GM19099 (cell line): ENCODE data around the gene CBR3.
A peak's percentile ranks its signal among the peaks of the same experiment; 100 is the strongest.

Experiments used
- POLR2A ChIP-seq: IDR thresholded peaks from 3 replicates; pipeline ENCODE4 v1.6.1; 2011; ENCODE audit warnings: low read depth; ENCODE audit not compliant: insufficient read length; ENCODE audit errors: extremely low read depth

The CBR3 gene

GRCh38 chr21:36135391-36136102, 668 bp downstream of the CBR3 start:
- no peak for TF ChIP-seq POLR2A

GRCh38 chr21:36141513-36141925, 6.6 kb downstream of the CBR3 start:
- no peak for TF ChIP-seq POLR2A

- TF ChIP-seq POLR2A, result no peak
These were observed 10.4 kb downstream of the CBR3 start for GRCh38 chr21:36145259-36145658.

- TF ChIP-seq POLR2A, result no peak
These were observed 13.0 kb downstream of the CBR3 start for GRCh38 chr21:36147911-36148310.

GRCh38 chr21:36148886-36149285, 14.0 kb downstream of the CBR3 start:
- TF ChIP-seq POLR2A, result no peak

- peak; percentile 40 for TF ChIP-seq POLR2A
These were observed 15.2 kb downstream of the CBR3 start for GRCh38 chr21:36149788-36150711.

- TF ChIP-seq POLR2A, result no peak
These were observed 20.9 kb downstream of the CBR3 start for GRCh38 chr21:36155603-36156338.

GRCh38 chr21:36156339-36156814, 21.5 kb downstream of the CBR3 start:
- no peak for TF ChIP-seq POLR2A

GRCh38 chr21:36156815-36157670, 22.2 kb downstream of the CBR3 start, which contains the start of gene DOP1B:
Gene DOP1B, plus strand, starts transcription at chr21:36156824. Its CDS starts 7,910 bp downstream, at chr21:36164734.
- TF ChIP-seq POLR2A, result peak; percentile 50

GRCh38 chr21:36159356-36159921, 24.6 kb downstream of the CBR3 start:
- no peak for TF ChIP-seq POLR2A

GRCh38 chr21:36160850-36161178, 25.9 kb downstream of the CBR3 start:
- TF ChIP-seq POLR2A, result no peak

- no peak for TF ChIP-seq POLR2A
These were observed 27.8 kb downstream of the CBR3 start for GRCh38 chr21:36162631-36163030.

- no peak for TF ChIP-seq POLR2A
These were observed 29.2 kb downstream of the CBR3 start for GRCh38 chr21:36163750-36164741.

GRCh38 chr21:36165356-36165755, 30.5 kb downstream of the CBR3 start:
- no peak for TF ChIP-seq POLR2A
